Mucosa of rectum (tissue), 2 donors: ENCODE measurements around the gene NFIB.

Experiments used
- H3K27ac ChIP-seq, 2 donors: one replicate each; pipeline ENCODE4 v1.7.0; 2013; ENCODE audit warnings: inconsistent platforms in 2 of 2, low read depth in 2 of 2, low read length in 2 of 2
- H3K27me3 ChIP-seq, 2 donors: one replicate each; pipeline ENCODE4 v1.7.0; 2013; ENCODE audit warnings: low read length in 2 of 2; ENCODE audit not compliant: control insufficient read depth in 2 of 2, insufficient read depth in 2 of 2
- H3K36me3 ChIP-seq, 2 donors: one replicate each; pipeline ENCODE4 v1.7.0; 2013; ENCODE audit warnings: low read length in 2 of 2; ENCODE audit not compliant: control insufficient read depth in 2 of 2, insufficient read depth in 2 of 2
- H3K4me1 ChIP-seq, 2 donors: one replicate each; pipeline ENCODE4 v1.7.0; 2013; ENCODE audit warnings: low read length in 2 of 2, mild to moderate bottlenecking in 1 of 2; ENCODE audit not compliant: control insufficient read depth in 2 of 2, insufficient read depth in 2 of 2
- H3K4me3 ChIP-seq, 2 donors: one replicate each; pipeline ENCODE4 v1.7.0; 2013; ENCODE audit warnings: low read length in 2 of 2
- H3K9ac ChIP-seq, 2 donors: one replicate each; pipeline ENCODE4 v1.7.0; 2013; ENCODE audit warnings: low read length in 2 of 2, low read depth in 1 of 2, mild to moderate bottlenecking in 1 of 2
- H3K9me3 ChIP-seq, 2 donors: one replicate each; pipeline ENCODE4 v1.7.0; 2013; ENCODE audit warnings: low read length in 2 of 2; ENCODE audit not compliant: control insufficient read depth in 2 of 2
- donor health status: healthy.
- donor health status: Normal muscosa, but diverticular disease.

The NFIB gene

GRCh38 chr9:14249527-14249926 is 64.4 kb downstream of the NFIB start:
- no peaks in the 10 kb centered on the region for H3K36me3 ChIP-seq

GRCh38 chr9:14248149-14248548 is 65.8 kb downstream of the NFIB start:
- Histone ChIP-seq H3K9me3 (no peaks in the 10 kb centered on the region), H3K27ac (no peak overlapping the region), H3K36me3 (no peaks in the 10 kb centered on the region), H3K4me1 (peaks cover 6 to 11% of the 10 kb centered on the region in 2 donors), H3K9ac (no peak overlapping the region), H3K4me3 (no peak overlapping the region), H3K27me3 (no peaks in the 10 kb centered on the region)

More at GRCh38 chr9:14249527-14249926, 64.4 kb downstream of the NFIB start:
- Histone ChIP-seq H3K4me1 (peaks cover 6 to 11% of the 10 kb centered on the region in 2 donors), H3K4me3 (no peak overlapping the region), H3K27me3 (no peaks in the 10 kb centered on the region), H3K9ac (no peak overlapping the region), H3K9me3 (no peaks in the 10 kb centered on the region), H3K27ac (no peak overlapping the region)

GRCh38 chr9:14247577-14247976 is 66.4 kb downstream of the NFIB start:
- Histone ChIP-seq H3K9me3 (no peaks in the 10 kb centered on the region), H3K9ac (no peak overlapping the region), H3K27ac (no peak overlapping the region), H3K4me1 (peaks cover 6 to 11% of the 10 kb centered on the region in 2 donors), H3K36me3 (no peaks in the 10 kb centered on the region), H3K27me3 (no peaks in the 10 kb centered on the region), H3K4me3 (no peak overlapping the region)

DNA sequence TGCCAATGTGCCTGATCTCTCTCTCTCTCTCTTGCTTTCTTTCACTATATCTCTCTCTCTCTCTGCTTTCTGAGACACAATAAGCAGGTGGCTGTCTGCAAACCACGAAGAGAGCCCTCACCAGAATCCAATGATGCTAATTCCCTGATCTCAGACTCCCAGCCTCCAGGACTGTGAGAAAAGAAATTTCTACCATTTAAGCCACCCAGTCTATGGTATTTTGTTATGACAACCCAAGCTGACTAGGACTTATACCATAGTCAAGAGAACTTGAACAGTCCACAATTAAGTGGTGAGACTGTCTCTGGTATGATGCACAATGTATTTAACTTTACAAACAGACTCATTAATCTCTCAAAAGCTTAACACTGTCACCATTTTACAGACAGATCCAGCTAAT is 67.0 kb downstream of the NFIB start:
- H3K36me3 ChIP-seq: no peaks in the 10 kb centered on the region
- no peak overlapping the region for H3K4me3 ChIP-seq
- H3K27me3 ChIP-seq: no peaks in the 10 kb centered on the region
- no peak overlapping the region for H3K9ac ChIP-seq
- no peaks in the 10 kb centered on the region for H3K9me3 ChIP-seq
- H3K4me1 ChIP-seq: peaks cover 6 to 11% of the 10 kb centered on the region in 2 donors
- H3K27ac ChIP-seq: no peak overlapping the region

GRCh38 chr9:14245901-14246525 is 67.9 kb downstream of the NFIB start:
- Histone ChIP-seq H3K4me1 (peaks cover 0 to 1% of the 10 kb centered on the region in 2 donors), H3K9ac (no peak overlapping the region), H3K27ac (no peak overlapping the region), H3K27me3 (no peaks in the 10 kb centered on the region), H3K4me3 (no peak overlapping the region), H3K9me3 (no peaks in the 10 kb centered on the region), H3K36me3 (no peaks in the 10 kb centered on the region)

GRCh38 chr9:14243514-14244042 is 70.4 kb downstream of the NFIB start:
- H3K27ac ChIP-seq: no peak overlapping the region
- no peaks in the 10 kb centered on the region for H3K9me3 ChIP-seq
- H3K36me3 ChIP-seq: no peaks in the 10 kb centered on the region

GRCh38 chr9:14242150-14242805 is 71.7 kb downstream of the NFIB start:
- Histone ChIP-seq H3K36me3 (no peaks in the 10 kb centered on the region), H3K27me3 (no peaks in the 10 kb centered on the region), H3K4me3 (no peak overlapping the region), H3K4me1 (no peaks in the 10 kb centered on the region), H3K9me3 (no peaks in the 10 kb centered on the region), H3K9ac (no peak overlapping the region), H3K27ac (no peak overlapping the region)

More at GRCh38 chr9:14243514-14244042, 70.4 kb downstream of the NFIB start:
- Histone ChIP-seq H3K27me3 (no peaks in the 10 kb centered on the region), H3K4me1 (no peaks in the 10 kb centered on the region), H3K4me3 (no peak overlapping the region), H3K9ac (no peak overlapping the region)

DNA sequence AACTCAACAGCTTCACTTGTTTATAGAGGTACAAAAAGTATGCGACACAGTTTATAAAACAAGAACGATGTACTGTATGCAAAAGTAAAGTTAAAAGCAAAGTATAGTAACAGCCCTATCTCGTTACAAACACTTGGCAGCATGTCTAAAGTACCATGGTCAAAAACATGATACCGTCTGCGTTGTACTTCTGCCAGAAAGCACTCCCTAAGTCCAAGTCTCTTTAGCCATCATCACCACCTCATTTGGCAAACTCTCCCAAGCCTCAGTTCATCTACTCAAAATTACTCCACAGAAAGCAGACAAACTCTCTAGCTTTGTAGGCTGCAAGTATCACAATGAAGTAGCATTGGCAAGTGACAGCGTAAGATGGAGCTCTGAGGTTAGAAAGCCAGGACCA is 73.4 kb downstream of the NFIB start:
- H3K9ac ChIP-seq: no peak overlapping the region

DNA sequence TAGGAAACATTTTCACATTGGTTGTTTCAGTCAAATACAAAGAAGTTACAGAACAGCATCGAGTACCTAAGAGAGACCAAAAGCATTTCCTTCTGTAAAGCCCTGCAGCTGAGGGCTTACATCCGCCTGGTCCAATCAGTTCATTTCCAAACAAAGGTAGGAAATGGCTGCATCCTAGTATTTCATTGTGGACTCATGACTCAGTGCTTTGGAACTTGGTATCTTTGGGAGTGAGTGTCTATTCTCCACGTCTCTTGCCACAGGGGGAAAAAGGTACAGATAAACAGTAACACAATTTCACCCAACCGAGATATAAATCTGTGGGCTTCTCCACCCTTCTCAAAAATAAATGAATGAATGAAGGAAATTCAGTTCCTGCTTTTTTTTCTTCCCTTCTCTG is 75.4 kb downstream of the NFIB start:
- no peak overlapping the region for H3K9ac ChIP-seq
- no peaks in the 10 kb centered on the region for H3K27me3 ChIP-seq
- no peak overlapping the region for H3K4me3 ChIP-seq
- no peak overlapping the region for H3K27ac ChIP-seq
- H3K9me3 ChIP-seq: no peaks in the 10 kb centered on the region
- H3K36me3 ChIP-seq: no peaks in the 10 kb centered on the region
- H3K4me1 ChIP-seq: no peaks in the 10 kb centered on the region

More for the DNA sequence above, 73.4 kb downstream of the NFIB start:
- Histone ChIP-seq H3K9me3 (no peaks in the 10 kb centered on the region), H3K27me3 (no peaks in the 10 kb centered on the region), H3K4me1 (no peaks in the 10 kb centered on the region), H3K27ac (no peak overlapping the region), H3K36me3 (no peaks in the 10 kb centered on the region), H3K4me3 (no peak overlapping the region)

DNA sequence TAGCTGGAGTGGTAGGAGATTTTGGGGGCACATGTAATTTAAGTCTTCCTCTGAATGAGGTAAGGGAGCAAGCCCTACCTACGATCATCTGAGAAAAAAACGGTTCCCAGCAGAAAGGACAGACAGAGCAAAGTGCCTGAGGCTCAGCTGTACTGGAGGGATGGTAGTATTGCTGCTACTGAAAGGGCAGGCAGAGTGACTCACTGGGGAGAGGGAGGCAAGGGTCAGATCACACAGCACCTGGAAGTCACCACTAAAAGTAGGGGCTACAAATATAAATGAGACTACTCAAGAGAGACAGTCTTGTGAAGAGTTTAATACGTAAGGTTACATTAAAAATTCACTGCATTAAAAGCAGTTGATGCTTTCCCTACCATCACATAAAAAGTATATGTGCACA is 75.9 kb downstream of the NFIB start:
- Histone ChIP-seq H3K27ac (no peak overlapping the region), H3K27me3 (no peaks in the 10 kb centered on the region), H3K9ac (no peak overlapping the region), H3K4me1 (no peaks in the 10 kb centered on the region), H3K4me3 (no peak overlapping the region), H3K9me3 (no peaks in the 10 kb centered on the region), H3K36me3 (no peaks in the 10 kb centered on the region)
